ENCODE measurements around the gene OR13C5. TPM values are rescaled to one million over a fixed set of nuclear protein-coding genes. Genes with fewer than 3 reads are reported as not detected.
"Not testable (repeated sequence)": the region's sequence is repeated elsewhere in the genome, so short reads cannot be mapped to it uniquely, and the experiment has no call there.

OR13C5 gene, protein sequence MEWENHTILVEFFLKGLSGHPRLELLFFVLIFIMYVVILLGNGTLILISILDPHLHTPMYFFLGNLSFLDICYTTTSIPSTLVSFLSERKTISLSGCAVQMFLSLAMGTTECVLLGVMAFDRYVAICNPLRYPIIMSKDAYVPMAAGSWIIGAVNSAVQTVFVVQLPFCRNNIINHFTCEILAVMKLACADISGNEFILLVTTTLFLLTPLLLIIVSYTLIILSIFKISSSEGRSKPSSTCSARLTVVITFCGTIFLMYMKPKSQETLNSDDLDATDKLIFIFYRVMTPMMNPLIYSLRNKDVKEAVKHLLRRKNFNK
- total RNA-seq: not detected

DNA sequence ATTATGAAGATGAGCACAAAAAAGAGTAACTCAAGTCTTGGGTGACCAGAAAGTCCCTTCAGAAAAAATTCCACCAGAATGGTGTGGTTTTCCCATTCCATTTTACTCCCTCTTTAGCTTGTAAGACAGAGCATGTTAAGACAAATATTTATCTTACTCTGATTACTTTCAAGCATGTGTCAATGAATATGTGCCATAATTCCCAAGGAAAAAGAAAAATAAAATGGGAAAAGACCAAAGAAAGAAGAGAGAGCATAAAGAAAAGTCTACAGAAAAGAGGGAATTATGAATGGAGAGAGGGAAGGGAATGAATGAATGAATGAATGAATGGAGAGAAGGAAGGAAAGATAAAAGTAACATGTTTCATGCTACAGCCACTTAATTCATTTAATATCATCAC lies at the start of gene OR13C5:
Gene OR13C5 (minus strand): TSS at position 101 of the 400 bp plus-strand sequence. CDS start 0 bp downstream, at position 101.
- H3K27me3 Mint-ChIP-seq, H3K27ac Mint-ChIP-seq, H3K9me3 Mint-ChIP-seq, DNase-seq, H3K4me1 Mint-ChIP-seq, H3K36me3 Mint-ChIP-seq, H3K4me3 Mint-ChIP-seq: not testable (repeated sequence)

GRCh38 chr9:104635456-104635855 lies 36.2 kb upstream of the OR13C5 start:
- no peak for DNase-seq
- Mint-ChIP-seq H3K4me1 (no peaks in the 10 kb centered on the region), H3K27me3 (no peaks in the 10 kb centered on the region), H3K4me3 (no peak overlapping the region), H3K9me3 (peaks cover 15% of the 10 kb centered on the region), H3K27ac (no peak overlapping the region), H3K36me3 (no peaks in the 10 kb centered on the region)

DNA sequence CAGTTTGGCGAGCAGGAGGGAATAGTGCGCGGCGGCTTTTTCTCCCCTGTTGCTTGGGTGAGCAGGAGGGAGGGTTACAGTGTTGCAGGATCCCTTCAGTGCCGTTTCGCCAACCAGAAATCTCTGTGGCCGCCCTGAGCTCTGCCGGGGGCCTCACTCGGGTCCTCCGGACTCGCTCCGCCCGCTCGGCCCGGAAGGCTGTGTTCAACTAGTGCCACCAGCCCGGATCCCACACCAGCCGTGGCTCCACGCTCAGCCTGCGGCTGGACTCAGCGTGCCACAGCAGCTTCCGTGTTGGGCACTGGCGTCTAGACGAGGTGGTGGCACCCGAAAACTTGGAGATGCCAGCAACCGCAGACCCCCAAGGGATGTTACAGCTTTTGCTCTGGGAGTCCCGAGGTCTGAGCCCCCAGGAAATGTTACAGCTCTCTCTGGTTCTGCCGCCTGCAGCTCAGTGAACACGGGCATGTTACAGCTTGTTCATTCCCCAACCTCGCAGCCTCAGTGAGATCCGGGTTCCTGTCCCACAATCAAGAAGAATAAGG lies 34.8 kb upstream of the OR13C5 start:
- Mint-ChIP-seq H3K36me3 (no peaks in the 10 kb centered on the region), H3K27me3 (no peaks in the 10 kb centered on the region)

GRCh38 chr9:104625964-104626363 lies 26.8 kb upstream of the OR13C5 start:
- H3K9me3 Mint-ChIP-seq, H3K4me3 Mint-ChIP-seq, H3K27me3 Mint-ChIP-seq, H3K36me3 Mint-ChIP-seq, H3K4me1 Mint-ChIP-seq, H3K27ac Mint-ChIP-seq, DNase-seq: not testable (repeated sequence)

More for the DNA sequence above, 34.8 kb upstream of the OR13C5 start:
- no peak overlapping the region for H3K4me3 Mint-ChIP-seq
- no peaks in the 10 kb centered on the region for H3K4me1 Mint-ChIP-seq
- H3K27ac Mint-ChIP-seq: no peak overlapping the region
- H3K9me3 Mint-ChIP-seq: peaks cover 8% of the 10 kb centered on the region
- DNase-seq: no peak

- H3K9me3 Mint-ChIP-seq: no peaks in the 10 kb centered on the region
- DNase-seq: no peak
- H3K27me3 Mint-ChIP-seq: no peaks in the 10 kb centered on the region
- no peak within 1 kb of the TSS for H3K27ac Mint-ChIP-seq
- H3K4me3 Mint-ChIP-seq: no peak within 1 kb of the TSS
- H3K36me3 Mint-ChIP-seq: no peaks in the 10 kb centered on the region
- no peaks in the 10 kb centered on the region for H3K4me1 Mint-ChIP-seq
Observed at GRCh38 chr9:104618104-104618503, 18.9 kb upstream of the OR13C5 start, which contains the start of gene OR13C9. Gene OR13C9, minus strand, starts transcription at chr9:104618204. Its CDS starts 0 bp downstream, at chr9:104618204.

GRCh38 chr9:104617418-104617817 lies 18.2 kb upstream of the OR13C5 start:
- H3K9me3 Mint-ChIP-seq: no peaks in the 10 kb centered on the region
- no peak for DNase-seq
- no peaks in the 10 kb centered on the region for H3K36me3 Mint-ChIP-seq
- no peaks in the 10 kb centered on the region for H3K4me1 Mint-ChIP-seq
- no peak overlapping the region for H3K27ac Mint-ChIP-seq
- no peaks in the 10 kb centered on the region for H3K27me3 Mint-ChIP-seq
- no peak overlapping the region for H3K4me3 Mint-ChIP-seq

GRCh38 chr9:104611213-104611612 lies 12.0 kb upstream of the OR13C5 start:
- H3K4me1 Mint-ChIP-seq: no peaks in the 10 kb centered on the region
- no peak for DNase-seq
- no peaks in the 10 kb centered on the region for H3K36me3 Mint-ChIP-seq
- no peak overlapping the region for H3K4me3 Mint-ChIP-seq
- no peak overlapping the region for H3K27ac Mint-ChIP-seq
- H3K9me3 Mint-ChIP-seq: no peaks in the 10 kb centered on the region
- H3K27me3 Mint-ChIP-seq: no peaks in the 10 kb centered on the region

- Mint-ChIP-seq H3K4me3 (no peak overlapping the region), H3K27me3 (no peaks in the 10 kb centered on the region), H3K27ac (no peak overlapping the region), H3K36me3 (no peaks in the 10 kb centered on the region), H3K9me3 (no peaks in the 10 kb centered on the region), H3K4me1 (no peaks in the 10 kb centered on the region)
- no peak for DNase-seq
Observed at GRCh38 chr9:104608336-104608735, 9.1 kb upstream of the OR13C5 start.

DNA sequence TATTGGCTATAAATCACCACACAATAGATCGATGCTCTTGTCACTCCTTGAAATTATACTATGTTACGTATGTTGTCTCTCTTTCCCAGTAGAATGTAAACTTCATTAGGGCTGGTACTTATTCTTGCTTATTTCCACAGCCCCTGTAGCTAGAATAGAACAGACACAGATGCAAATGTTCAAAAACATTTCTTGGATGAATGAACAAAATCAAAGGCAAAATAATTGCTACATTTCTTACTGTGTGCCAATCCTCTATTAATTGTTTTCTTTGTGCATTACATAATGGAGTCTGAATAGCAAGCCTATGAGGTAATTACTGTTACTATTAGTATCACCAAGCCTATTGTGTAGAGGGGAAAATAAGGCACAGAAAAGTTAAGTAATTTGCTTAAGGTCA lies 6.9 kb upstream of the OR13C5 start:
- DNase-seq: no peak
- Mint-ChIP-seq H3K27ac (no peak overlapping the region), H3K27me3 (no peaks in the 10 kb centered on the region), H3K4me1 (no peaks in the 10 kb centered on the region), H3K36me3 (no peaks in the 10 kb centered on the region), H3K4me3 (no peak overlapping the region), H3K9me3 (no peaks in the 10 kb centered on the region)

- not testable (repeated sequence) for DNase-seq, H3K27ac Mint-ChIP-seq, H3K4me1 Mint-ChIP-seq, H3K4me3 Mint-ChIP-seq, H3K9me3 Mint-ChIP-seq, H3K27me3 Mint-ChIP-seq, H3K36me3 Mint-ChIP-seq
Observed at GRCh38 chr9:104605527-104605926, 6.3 kb upstream of the OR13C5 start, which contains the start of gene OR13C2. Gene OR13C2, minus strand, starts transcription at chr9:104605627. Its CDS starts 0 bp downstream, at chr9:104605627.

DNA sequence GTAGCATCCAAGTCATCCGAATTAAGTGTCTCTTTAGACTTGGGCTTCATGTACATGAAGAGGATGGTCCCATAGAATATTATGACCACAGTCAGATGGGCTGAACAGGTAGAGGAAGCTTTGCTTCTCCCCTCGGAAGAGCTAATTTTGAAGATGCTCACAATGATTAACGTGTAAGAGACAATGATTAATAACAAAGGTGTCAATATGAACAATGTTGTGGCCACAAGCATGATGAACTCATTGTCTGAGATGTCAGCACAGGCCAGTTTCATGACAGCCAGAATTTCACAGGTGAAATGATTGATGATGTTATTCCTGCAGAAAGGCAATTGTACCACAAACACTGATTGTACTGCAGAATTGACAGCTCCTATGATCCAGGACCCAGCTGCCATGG lies 5.6 kb upstream of the OR13C5 start:
- H3K27me3 Mint-ChIP-seq: no peaks in the 10 kb centered on the region
- no peaks in the 10 kb centered on the region for H3K9me3 Mint-ChIP-seq
- H3K4me1 Mint-ChIP-seq: no peaks in the 10 kb centered on the region
- no peak overlapping the region for H3K27ac Mint-ChIP-seq
- H3K36me3 Mint-ChIP-seq: no peaks in the 10 kb centered on the region
- H3K4me3 Mint-ChIP-seq: no peak overlapping the region
- DNase-seq: no peak

- H3K27ac Mint-ChIP-seq, DNase-seq, H3K4me1 Mint-ChIP-seq, H3K36me3 Mint-ChIP-seq, H3K4me3 Mint-ChIP-seq, H3K27me3 Mint-ChIP-seq, H3K9me3 Mint-ChIP-seq: not testable (repeated sequence)
Observed at GRCh38 chr9:104598749-104599148, 464 bp downstream of the OR13C5 start.

- Mint-ChIP-seq H3K4me1 (no peaks in the 10 kb centered on the region), H3K36me3 (no peaks in the 10 kb centered on the region), H3K27ac (no peak overlapping the region), H3K4me3 (no peak overlapping the region), H3K9me3 (peaks cover 4% of the 10 kb centered on the region), H3K27me3 (peaks cover 3% of the 10 kb centered on the region)
- DNase-seq: no peak
Observed at GRCh38 chr9:104589626-104590025, 9.6 kb downstream of the OR13C5 start.

DNA sequence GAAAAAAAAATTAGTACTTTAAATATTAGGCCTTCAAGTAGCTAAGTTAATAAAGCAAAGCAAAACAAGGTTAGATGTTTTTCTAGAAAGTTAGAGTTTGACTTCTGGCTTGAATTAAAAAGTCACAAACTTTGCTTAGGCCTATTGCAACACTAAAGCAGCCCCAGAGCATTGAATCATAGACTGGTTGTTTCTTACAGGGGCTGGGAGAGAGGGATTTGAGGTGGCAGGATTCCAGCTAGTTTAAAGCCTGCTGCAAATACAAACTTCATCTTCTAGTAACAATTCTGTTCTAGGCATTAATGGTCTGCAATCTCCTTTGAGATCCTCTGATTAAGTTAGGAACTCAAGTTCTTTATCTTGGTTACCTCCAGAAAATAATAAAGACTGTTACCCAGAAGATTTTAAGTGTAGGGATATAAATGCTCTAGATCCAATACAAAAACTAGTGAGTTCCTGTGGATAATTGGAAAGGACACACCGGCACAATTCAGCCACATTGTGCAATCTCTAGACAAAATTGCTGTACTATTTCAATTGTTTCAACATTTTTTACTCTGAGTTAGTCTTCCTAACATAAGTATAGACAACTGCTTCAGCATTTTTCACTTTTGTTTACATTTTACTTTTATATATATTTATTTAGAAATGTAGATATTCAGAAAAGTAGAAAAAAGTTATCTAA lies 12.6 kb downstream of the OR13C5 start:
- Mint-ChIP-seq H3K36me3 (no peaks in the 10 kb centered on the region), H3K4me3 (no peak overlapping the region), H3K27ac (no peak overlapping the region), H3K9me3 (no peaks in the 10 kb centered on the region), H3K4me1 (no peaks in the 10 kb centered on the region), H3K27me3 (peaks cover 3% of the 10 kb centered on the region)
- DNase-seq: no peak

- Mint-ChIP-seq H3K27ac (no peak overlapping the region), H3K27me3 (peaks cover 5% of the 10 kb centered on the region), H3K4me3 (no peak overlapping the region), H3K4me1 (no peaks in the 10 kb centered on the region), H3K36me3 (no peaks in the 10 kb centered on the region), H3K9me3 (no peaks in the 10 kb centered on the region)
- DNase-seq: no peak
Observed at GRCh38 chr9:104580562-104580961, 18.7 kb downstream of the OR13C5 start.

Measured in activated naive CD8-positive, alpha-beta T cell treated with anti-CD3 and anti-CD28 coated beads for 36 hours (primary cell).